ENCODE data around the gene PCDHAC1.
A peak's percentile ranks its signal among the peaks of the same experiment; 100 is the strongest.
"Not testable (repeated sequence)": the region's sequence is repeated elsewhere in the genome, so short reads cannot be mapped to it uniquely, and the experiment has no call there.

The PCDHAC1 gene

GRCh38 chr5:140925806-140926442 is at the start of gene PCDHAC1:
Gene PCDHAC1, plus strand, starts transcription at chr5:140926299. Its CDS starts 594 bp downstream, at chr5:140926893.
- peak; percentile 64 for DNase-seq

- not testable (repeated sequence) for DNase-seq
These were observed 49.4 kb upstream of the PCDHAC1 start for GRCh38 chr5:140876541-140877261.

GRCh38 chr5:140877262-140877581 is 48.9 kb upstream of the PCDHAC1 start:
- no peak for DNase-seq

GRCh38 chr5:140881889-140882590 is 44.1 kb upstream of the PCDHAC1 start, which contains the start of gene PCDHA13:
Gene PCDHA13, plus strand, starts transcription at chr5:140882124. Its CDS starts 145 bp downstream, at chr5:140882269.
- DNase-seq, result no peak

GRCh38 chr5:140882591-140882899 is 43.6 kb upstream of the PCDHAC1 start:
- no peak for DNase-seq

GRCh38 chr5:140883373-140883772 is 42.7 kb upstream of the PCDHAC1 start:
- no peak for DNase-seq

GRCh38 chr5:140883927-140884697 is 42.0 kb upstream of the PCDHAC1 start:
- no peak for DNase-seq

GRCh38 chr5:140916325-140916724 is 9.8 kb upstream of the PCDHAC1 start:
- DNase-seq, result no peak

- no peak for DNase-seq
These were observed 2.5 kb upstream of the PCDHAC1 start for GRCh38 chr5:140923601-140924000.

- DNase-seq, result peak; percentile 64
These were observed 536 bp downstream of the PCDHAC1 start for GRCh38 chr5:140926443-140927227.

GRCh38 chr5:140927228-140927573 is 1.1 kb downstream of the PCDHAC1 start:
- DNase-seq, result no peak

- no peak for DNase-seq
These were observed 9.0 kb downstream of the PCDHAC1 start for GRCh38 chr5:140934964-140935606.

GRCh38 chr5:140946578-140946977 is 20.5 kb downstream of the PCDHAC1 start:
- no peak for DNase-seq

- DNase-seq, result no peak
These were observed 25.5 kb downstream of the PCDHAC1 start for GRCh38 chr5:140951636-140952035.

GRCh38 chr5:140953234-140953633 is 27.1 kb downstream of the PCDHAC1 start:
- DNase-seq, result no peak

- no peak for DNase-seq
These were observed 36.1 kb downstream of the PCDHAC1 start for GRCh38 chr5:140962190-140962589.

- DNase-seq, result no peak
These were observed 38.3 kb downstream of the PCDHAC1 start for GRCh38 chr5:140964356-140964755.

- peak; percentile 17 for DNase-seq
These were observed 39.8 kb downstream of the PCDHAC1 start for GRCh38 chr5:140965905-140966292.

GRCh38 chr5:140966293-140967225 is 40.5 kb downstream of the PCDHAC1 start, which contains the start of gene PCDHAC2:
Gene PCDHAC2, plus strand, starts transcription at chr5:140966476. Its CDS starts 291 bp downstream, at chr5:140966767.
- DNase-seq, result peak; percentile 17

- DNase-seq, result no peak
These were observed 41.3 kb downstream of the PCDHAC1 start for GRCh38 chr5:140967226-140967893.
